HG02623 (cell line): ENCODE data around the gene HOMER2.
"Not testable (repeated sequence)": the region's sequence is repeated elsewhere in the genome, so short reads cannot be mapped to it uniquely, and the experiment has no call there.

Experiments
- ATAC-seq: cut with Tn5 transposase; IDR thresholded peaks from one replicate; pipeline ENCODE4 v1.9.1; 2021; ENCODE audit warnings: moderate library complexity; ENCODE audit not compliant: unreplicated experiment

Gene HOMER2

GRCh38 chr15:82865981-82866380 lies 86.5 kb downstream of the HOMER2 start:
- not testable (repeated sequence) for ATAC-seq

- not testable (repeated sequence) for ATAC-seq
Measured at GRCh38 chr15:82865581-82865980, 86.9 kb downstream of the HOMER2 start.

GRCh38 chr15:82864967-82865366 lies 87.6 kb downstream of the HOMER2 start:
- no peak for ATAC-seq

- ATAC-seq = no peak
Measured at GRCh38 chr15:82862886-82863285, 89.6 kb downstream of the HOMER2 start.

GRCh38 chr15:82858932-82859331 lies 93.6 kb downstream of the HOMER2 start:
- no peak for ATAC-seq

- ATAC-seq = no peak
Measured at GRCh38 chr15:82856397-82857170, 95.9 kb downstream of the HOMER2 start.

GRCh38 chr15:82855286-82856100 lies 97.0 kb downstream of the HOMER2 start:
- ATAC-seq = no peak

GRCh38 chr15:82854554-82854953 lies 98.0 kb downstream of the HOMER2 start:
- no peak for ATAC-seq

- no peak for ATAC-seq
Measured at GRCh38 chr15:82852941-82853561, 99.5 kb downstream of the HOMER2 start.

GRCh38 chr15:82851981-82852511 lies 100.5 kb downstream of the HOMER2 start:
- no peak for ATAC-seq

GRCh38 chr15:82851306-82851850 lies 101.1 kb downstream of the HOMER2 start:
- ATAC-seq = no peak

- no peak for ATAC-seq
Measured at GRCh38 chr15:82850731-82851130, 101.8 kb downstream of the HOMER2 start.

GRCh38 chr15:82849556-82850512 lies 102.7 kb downstream of the HOMER2 start:
- no peak for ATAC-seq

GRCh38 chr15:82848241-82848993 lies 104.1 kb downstream of the HOMER2 start:
- no peak for ATAC-seq

- no peak for ATAC-seq
Measured at GRCh38 chr15:82847703-82848102, 104.8 kb downstream of the HOMER2 start.

GRCh38 chr15:82846621-82847020 lies 105.9 kb downstream of the HOMER2 start:
- ATAC-seq = no peak

GRCh38 chr15:82845686-82846085 lies 106.8 kb downstream of the HOMER2 start:
- ATAC-seq = no peak

GRCh38 chr15:82843566-82843965 lies 109.0 kb downstream of the HOMER2 start:
- no peak for ATAC-seq

- no peak for ATAC-seq
Measured at GRCh38 chr15:82840166-82840565, 112.4 kb downstream of the HOMER2 start.
